ENCODE measurements around the gene MAG. TPM values are rescaled to one million over a fixed set of nuclear protein-coding genes. Genes with fewer than 3 reads are reported as not detected.

MAG gene
- total RNA-seq, 1 experiment from 2014 or later, result not detected

DNA sequence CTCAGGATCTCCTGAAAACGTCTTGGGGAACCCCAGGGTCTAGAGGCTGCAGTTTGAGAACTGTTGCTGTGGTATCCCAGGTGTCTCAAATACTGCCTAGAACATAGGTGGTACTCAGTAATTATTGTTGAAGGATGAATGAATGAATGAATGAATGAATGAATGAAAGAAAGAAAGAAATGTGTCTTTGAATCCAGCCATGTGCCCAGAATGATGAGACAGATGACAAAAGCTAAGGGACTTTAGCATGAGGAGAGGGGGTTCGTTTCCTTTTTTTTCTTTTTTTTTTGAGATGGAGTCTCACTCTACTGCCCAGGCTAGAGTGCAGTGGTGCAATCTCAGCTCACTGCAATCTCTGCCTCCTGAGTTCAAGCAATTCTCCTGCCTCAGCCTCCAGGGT lies 35.4 kb upstream of the MAG start:
- ChIA-PET CTCF (interaction anchor here (0.7 to 1.2 kb wide), 3 partner anchors 14 to 126 kb away, joined by 4 read pairs; no protein-coding TSS in a partner anchor), POLR2A (interaction anchor here (0.8 to 1.4 kb wide), 3 partner anchors 8 to 11 kb away, joined by 3 to 4 read pairs (median 4); no protein-coding TSS in a partner anchor)
- Mint-ChIP-seq H3K27me3 (ENCODE audit: insufficient read depth, unreplicated experiment) (no peaks in the 10 kb centered on the region), H3K36me3 (ENCODE audit: insufficient read depth, unreplicated experiment) (peaks cover 64% of the 10 kb centered on the region), H3K4me3 (ENCODE audit: unreplicated experiment) (no peak overlapping the region), H3K27ac (ENCODE audit: low read depth, unreplicated experiment) (no peak overlapping the region), H3K9me3 (ENCODE audit: unreplicated experiment) (no peaks in the 10 kb centered on the region), H3K4me1 (ENCODE audit: insufficient read depth, unreplicated experiment) (no peaks in the 10 kb centered on the region)
- TF ChIP-seq, protein P1, sequence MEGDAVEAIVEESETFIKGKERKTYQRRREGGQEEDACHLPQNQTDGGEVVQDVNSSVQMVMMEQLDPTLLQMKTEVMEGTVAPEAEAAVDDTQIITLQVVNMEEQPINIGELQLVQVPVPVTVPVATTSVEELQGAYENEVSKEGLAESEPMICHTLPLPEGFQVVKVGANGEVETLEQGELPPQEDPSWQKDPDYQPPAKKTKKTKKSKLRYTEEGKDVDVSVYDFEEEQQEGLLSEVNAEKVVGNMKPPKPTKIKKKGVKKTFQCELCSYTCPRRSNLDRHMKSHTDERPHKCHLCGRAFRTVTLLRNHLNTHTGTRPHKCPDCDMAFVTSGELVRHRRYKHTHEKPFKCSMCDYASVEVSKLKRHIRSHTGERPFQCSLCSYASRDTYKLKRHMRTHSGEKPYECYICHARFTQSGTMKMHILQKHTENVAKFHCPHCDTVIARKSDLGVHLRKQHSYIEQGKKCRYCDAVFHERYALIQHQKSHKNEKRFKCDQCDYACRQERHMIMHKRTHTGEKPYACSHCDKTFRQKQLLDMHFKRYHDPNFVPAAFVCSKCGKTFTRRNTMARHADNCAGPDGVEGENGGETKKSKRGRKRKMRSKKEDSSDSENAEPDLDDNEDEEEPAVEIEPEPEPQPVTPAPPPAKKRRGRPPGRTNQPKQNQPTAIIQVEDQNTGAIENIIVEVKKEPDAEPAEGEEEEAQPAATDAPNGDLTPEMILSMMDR (IDR thresholded peaks at IDR 0.05; ENCODE audit: unreplicated experiment), result no peak
- intact Hi-C loops (cut with micrococcal nuclease), result no loop called here
- no TSS peak for BruUV-seq (replicated peaks)
- no peak for DNase-seq (ENCODE audit: unreplicated experiment)

DNA sequence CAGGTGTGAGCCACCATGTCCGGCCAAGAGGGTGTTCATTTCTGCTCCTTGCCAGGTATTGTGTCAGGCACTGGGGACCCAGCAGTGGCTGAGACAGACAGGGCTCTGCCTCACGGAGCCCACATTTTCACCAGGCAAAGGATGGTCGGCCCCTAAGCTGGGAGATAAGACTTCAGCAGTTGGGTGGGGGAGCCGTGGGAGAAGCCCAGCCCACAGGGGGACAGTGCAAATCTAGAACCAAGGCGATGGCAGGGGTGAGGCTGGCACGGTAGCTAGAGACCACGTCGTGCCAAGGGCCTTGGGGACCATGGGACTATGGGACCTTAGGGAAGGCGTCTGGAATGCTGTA lies 34.9 kb upstream of the MAG start:
- ChIA-PET POLR2A (interaction anchor here (0.7 to 1.4 kb wide), 3 partner anchors 9 to 1118 kb away, joined by 3 to 4 read pairs (median 4); no protein-coding TSS in a partner anchor), CTCF (interaction anchor here (0.7 to 1.2 kb wide), 2 partner anchors 13 to 126 kb away, joined by 4 read pairs; no protein-coding TSS in a partner anchor)
- DNase-seq (ENCODE audit: unreplicated experiment), result no peak
- TF ChIP-seq, protein P1 (IDR thresholded peaks at IDR 0.05; ENCODE audit: unreplicated experiment), result no peak
- intact Hi-C loops (cut with micrococcal nuclease), result no loop called here
- Mint-ChIP-seq H3K4me3 (ENCODE audit: unreplicated experiment) (no peak overlapping the region), H3K4me1 (ENCODE audit: insufficient read depth, unreplicated experiment) (no peaks in the 10 kb centered on the region), H3K9me3 (ENCODE audit: unreplicated experiment) (no peaks in the 10 kb centered on the region), H3K36me3 (ENCODE audit: insufficient read depth, unreplicated experiment) (peaks cover 59% of the 10 kb centered on the region), H3K27ac (ENCODE audit: low read depth, unreplicated experiment) (no peak overlapping the region), H3K27me3 (ENCODE audit: insufficient read depth, unreplicated experiment) (no peaks in the 10 kb centered on the region)
- no TSS peak for BruUV-seq (replicated peaks)

DNA sequence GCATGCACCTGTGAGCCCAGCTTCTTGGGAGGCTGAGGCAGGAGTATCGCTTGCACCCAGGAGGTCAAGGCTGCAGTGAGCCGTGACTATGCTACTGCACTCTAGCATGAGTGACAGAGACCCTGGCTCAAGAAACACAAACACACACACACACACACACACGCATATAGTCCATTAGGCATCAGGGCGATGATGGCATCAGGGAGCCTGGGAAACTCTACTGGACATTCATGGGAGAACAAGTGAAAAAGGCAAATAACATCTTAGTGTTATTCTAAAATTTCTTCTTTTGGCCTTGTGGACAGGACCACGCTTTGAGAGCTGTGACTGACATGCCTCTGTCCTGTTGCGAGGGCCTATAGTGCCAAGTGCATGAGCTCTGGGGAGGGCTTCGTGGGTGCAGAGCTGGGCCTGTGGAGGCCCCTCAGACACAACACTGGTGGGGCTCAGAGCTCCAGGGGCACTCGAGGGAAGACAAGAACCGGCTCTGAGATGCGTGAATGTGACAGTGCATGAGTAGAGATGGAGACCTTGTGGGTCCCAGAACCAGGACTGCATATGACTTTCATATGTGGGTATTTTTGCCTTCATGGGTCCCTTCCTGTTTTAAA lies 31.2 kb upstream of the MAG start:
- no peaks in the 10 kb centered on the region for H3K27me3 Mint-ChIP-seq (ENCODE audit: insufficient read depth, unreplicated experiment)
- no TSS peak for BruUV-seq (replicated peaks)
- H3K27ac Mint-ChIP-seq (ENCODE audit: low read depth, unreplicated experiment), result no peak overlapping the region
- H3K36me3 Mint-ChIP-seq (ENCODE audit: insufficient read depth, unreplicated experiment), result peaks cover 59% of the 10 kb centered on the region
- H3K9me3 Mint-ChIP-seq (ENCODE audit: unreplicated experiment), result no peaks in the 10 kb centered on the region
- CTCF ChIA-PET, result interaction anchor here (1.0 kb wide), 1 partner anchor 194 kb away, joined by 3 read pairs; no protein-coding TSS in a partner anchor
- no peak overlapping the region for H3K4me3 Mint-ChIP-seq (ENCODE audit: unreplicated experiment)
- DNase-seq (ENCODE audit: unreplicated experiment), result no peak
- POLR2A ChIA-PET, result interaction anchor here (0.7 to 1.0 kb wide), 3 partner anchors 9 to 106 kb away, joined by 3 to 4 read pairs (median 3); no protein-coding TSS in a partner anchor
- TF ChIP-seq, protein P1 (IDR thresholded peaks at IDR 0.05; ENCODE audit: unreplicated experiment), result no peak
- peaks cover 7% of the 10 kb centered on the region for H3K4me1 Mint-ChIP-seq (ENCODE audit: insufficient read depth, unreplicated experiment)
- intact Hi-C loops (cut with micrococcal nuclease), result loop anchor here (10.0 kb wide), 1 partner anchor 94 kb away; the partner anchor contains the start of gene FFAR3

DNA sequence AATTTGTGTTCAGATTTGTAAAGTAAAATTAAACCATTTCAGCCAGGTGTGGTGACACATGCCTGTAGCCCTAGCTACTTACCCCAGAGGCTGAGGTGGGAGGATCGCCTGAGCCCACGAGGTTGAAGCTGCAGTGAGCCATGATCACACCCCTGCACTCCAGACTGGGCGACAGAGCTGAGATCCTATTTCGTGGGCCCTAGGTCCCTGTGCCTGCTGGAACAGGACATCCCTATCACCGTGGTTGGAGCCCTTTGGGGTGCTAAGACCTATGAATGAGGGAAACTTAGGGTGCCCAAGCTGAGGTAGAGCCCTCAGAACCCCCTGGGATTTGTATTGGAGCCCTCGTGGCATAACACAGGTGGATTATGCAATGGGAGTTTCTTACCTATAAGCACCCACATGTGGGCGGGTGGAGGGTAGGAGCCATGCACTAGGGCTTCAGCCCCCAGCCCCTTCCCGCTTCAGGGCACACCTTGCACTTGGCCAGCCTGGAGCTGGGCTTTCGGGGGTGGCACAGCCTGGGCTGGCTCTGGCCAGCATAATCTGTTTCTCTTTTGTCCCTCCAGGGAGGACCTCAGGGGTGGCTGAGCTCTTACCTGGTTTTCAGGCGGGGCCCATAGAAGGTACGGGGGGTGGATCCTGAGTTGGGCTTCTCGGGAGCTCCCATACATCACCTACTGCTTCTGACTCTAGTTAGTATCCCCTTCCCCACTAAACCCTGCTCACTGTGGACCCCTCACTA lies 30.4 kb upstream of the MAG start:
- H3K4me1 Mint-ChIP-seq (ENCODE audit: insufficient read depth, unreplicated experiment), result peaks cover 14% of the 10 kb centered on the region
- ChIA-PET POLR2A (interaction anchor here (0.6 to 0.7 kb wide), 2 partner anchors 86 to 886 kb away, joined by 3 read pairs; no protein-coding TSS in a partner anchor), CTCF (interaction anchor here (0.5 to 1.0 kb wide), 3 partner anchors 124 to 763 kb away, joined by 3 to 4 read pairs (median 3); no protein-coding TSS in a partner anchor)
- no peaks in the 10 kb centered on the region for H3K27me3 Mint-ChIP-seq (ENCODE audit: insufficient read depth, unreplicated experiment)
- peaks cover 64% of the 10 kb centered on the region for H3K36me3 Mint-ChIP-seq (ENCODE audit: insufficient read depth, unreplicated experiment)
- DNase-seq (ENCODE audit: unreplicated experiment), result no peak
- no TSS peak for BruUV-seq (replicated peaks)
- intact Hi-C loops (cut with micrococcal nuclease), result loop anchor here (10.0 kb wide), 1 partner anchor 93 kb away; the partner anchor contains the start of gene FFAR3
- TF ChIP-seq, protein P1 (IDR thresholded peaks at IDR 0.05; ENCODE audit: unreplicated experiment), result no peak
- no peaks in the 10 kb centered on the region for H3K9me3 Mint-ChIP-seq (ENCODE audit: unreplicated experiment)
- no peak overlapping the region for H3K4me3 Mint-ChIP-seq (ENCODE audit: unreplicated experiment)
- no peak overlapping the region for H3K27ac Mint-ChIP-seq (ENCODE audit: low read depth, unreplicated experiment)

Data from MCF 10A (cell line).